ENCODE data around the gene TUBGCP2. TPM values are rescaled to one million over a fixed set of nuclear protein-coding genes. Genes with fewer than 3 reads are reported as not detected.
A peak's percentile ranks its signal among the peaks of the same experiment; 100 is the strongest.

The TUBGCP2 gene
- total RNA-seq, 1 experiment from 2014 or later: 92.2 TPM

DNA sequence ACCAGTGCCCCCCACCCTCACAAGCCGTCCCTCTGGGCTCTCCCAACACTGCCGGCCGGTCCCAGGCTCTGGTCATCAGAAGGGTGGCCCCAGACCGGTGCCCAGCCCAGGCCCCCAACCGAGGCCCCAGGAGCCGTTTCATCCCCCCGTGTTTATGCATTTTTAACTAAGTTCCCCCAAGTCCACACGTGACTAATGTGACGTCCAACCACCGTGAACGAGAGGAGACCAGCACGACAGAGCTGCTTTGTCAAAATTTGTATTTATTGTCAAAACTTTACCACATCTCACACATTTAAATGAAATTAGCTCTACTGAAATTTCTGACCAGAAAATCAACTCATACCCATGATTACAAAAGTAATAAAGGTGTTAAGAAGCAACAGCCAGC, 62.4 kb downstream of the TUBGCP2 start:
- Mint-ChIP-seq H3K4me1 (ENCODE audit: low read depth, unreplicated experiment) (peaks cover 7% of the 10 kb centered on the region), H3K27me3 (ENCODE audit: insufficient read depth, unreplicated experiment) (no peaks in the 10 kb centered on the region), H3K36me3 (ENCODE audit: insufficient read depth, unreplicated experiment) (no peaks in the 10 kb centered on the region), H3K4me3 (ENCODE audit: unreplicated experiment) (no peak overlapping the region), H3K27ac (ENCODE audit: unreplicated experiment) (peak overlapping the region; percentile 15), H3K9me3 (ENCODE audit: unreplicated experiment) (no peaks in the 10 kb centered on the region)
- Histone ChIP-seq H3K9me3 (no peaks in the 10 kb centered on the region), H3K4me1 (peaks cover 37% of the 10 kb centered on the region), H3K4me3 (ENCODE audit: low read depth, low read length) (no peak overlapping the region), H3K36me3 (ENCODE audit: control insufficient read depth, insufficient read depth, low read length) (no peaks in the 10 kb centered on the region), H3K27me3 (replicated peaks; ENCODE audit: control insufficient read depth, insufficient read depth, low read length) (no peaks in the 10 kb centered on the region)
- no TSS peak for BruUV-seq (replicated peaks)
- TF ChIP-seq, protein P1, sequence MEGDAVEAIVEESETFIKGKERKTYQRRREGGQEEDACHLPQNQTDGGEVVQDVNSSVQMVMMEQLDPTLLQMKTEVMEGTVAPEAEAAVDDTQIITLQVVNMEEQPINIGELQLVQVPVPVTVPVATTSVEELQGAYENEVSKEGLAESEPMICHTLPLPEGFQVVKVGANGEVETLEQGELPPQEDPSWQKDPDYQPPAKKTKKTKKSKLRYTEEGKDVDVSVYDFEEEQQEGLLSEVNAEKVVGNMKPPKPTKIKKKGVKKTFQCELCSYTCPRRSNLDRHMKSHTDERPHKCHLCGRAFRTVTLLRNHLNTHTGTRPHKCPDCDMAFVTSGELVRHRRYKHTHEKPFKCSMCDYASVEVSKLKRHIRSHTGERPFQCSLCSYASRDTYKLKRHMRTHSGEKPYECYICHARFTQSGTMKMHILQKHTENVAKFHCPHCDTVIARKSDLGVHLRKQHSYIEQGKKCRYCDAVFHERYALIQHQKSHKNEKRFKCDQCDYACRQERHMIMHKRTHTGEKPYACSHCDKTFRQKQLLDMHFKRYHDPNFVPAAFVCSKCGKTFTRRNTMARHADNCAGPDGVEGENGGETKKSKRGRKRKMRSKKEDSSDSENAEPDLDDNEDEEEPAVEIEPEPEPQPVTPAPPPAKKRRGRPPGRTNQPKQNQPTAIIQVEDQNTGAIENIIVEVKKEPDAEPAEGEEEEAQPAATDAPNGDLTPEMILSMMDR (IDR thresholded peaks at IDR 0.05; ENCODE audit: insufficient read depth in 1 of 2, low read depth in 1 of 2, low read length in 1 of 2, severe bottlenecking in 1 of 2, unreplicated experiment in 1 of 2): no peak
- intact Hi-C loops (cut with micrococcal nuclease; ENCODE audit: unreplicated experiment): loop anchor here (5.0 kb wide), 1 partner anchor 61 kb away; the partner anchor contains the start of genes TUBGCP2 and ZNF511
- ChIA-PET POLR2A (interaction anchor here (0.7 to 1.3 kb wide), 3 partner anchors 11 to 17 kb away, joined by 3 to 7 read pairs (median 4); no protein-coding TSS in a partner anchor), CTCF (interaction anchor here (1.0 to 3.0 kb wide), 5 partner anchors 11 to 103 kb away, joined by 3 to 37 read pairs (median 7); partner anchors contain the start of gene UTF1)
- DNase-seq: no peak

DNA sequence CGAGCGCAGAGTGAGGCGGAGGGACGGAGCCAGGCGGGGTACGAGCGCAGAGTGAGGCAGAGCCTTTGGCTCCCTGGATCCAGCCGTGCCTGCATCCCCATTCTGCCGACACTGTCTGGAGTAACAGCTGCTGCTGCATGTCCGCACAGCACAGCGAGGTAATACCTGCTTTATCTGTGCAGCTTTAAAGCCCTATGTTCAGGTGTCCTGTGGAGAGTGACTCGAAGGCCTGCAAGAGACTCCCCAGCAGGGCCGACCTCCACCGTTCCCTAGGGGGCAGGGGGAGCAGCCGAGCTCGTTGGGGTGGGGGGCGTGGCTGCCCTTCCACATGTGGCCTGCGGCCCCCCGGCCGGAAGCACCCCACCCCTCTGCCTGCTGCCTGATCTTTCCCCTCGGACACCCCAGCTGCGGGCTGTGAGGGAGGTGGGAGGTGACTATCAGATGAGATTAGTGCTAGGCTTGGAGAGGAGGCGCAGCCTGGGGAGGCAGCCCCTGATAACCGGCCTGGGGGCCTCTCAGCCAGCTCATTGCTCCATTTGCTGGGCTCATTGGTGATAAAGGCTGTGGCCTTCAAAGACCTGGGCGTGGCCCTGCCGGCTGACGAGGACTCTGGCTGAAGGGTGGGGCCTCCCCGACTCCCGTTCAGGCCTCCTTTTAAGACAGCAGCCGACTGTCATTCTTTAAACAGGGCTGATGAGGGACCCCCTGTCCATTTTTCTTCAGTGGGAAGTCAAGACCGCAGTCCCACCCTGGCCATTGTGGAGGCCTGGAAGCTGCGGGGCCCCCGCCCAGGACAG, 63.0 kb downstream of the TUBGCP2 start:
- H3K27me3 Mint-ChIP-seq (ENCODE audit: insufficient read depth, unreplicated experiment): no peaks in the 10 kb centered on the region
- ChIA-PET POLR2A (interaction anchor here (0.6 to 1.3 kb wide), 3 partner anchors 12 to 316 kb away, joined by 3 to 4 read pairs (median 3); no protein-coding TSS in a partner anchor), CTCF (interaction anchor here (0.6 to 3.0 kb wide), 8 partner anchors 11 to 136 kb away, joined by 3 to 37 read pairs (median 4); partner anchors contain the start of gene UTF1)
- H3K4me3 Mint-ChIP-seq (ENCODE audit: unreplicated experiment): no peak overlapping the region
- H3K27ac Mint-ChIP-seq (ENCODE audit: unreplicated experiment): peak overlapping the region; percentile 15
- no peaks in the 10 kb centered on the region for H3K36me3 ChIP-seq (ENCODE audit: control insufficient read depth, insufficient read depth, low read length)
- intact Hi-C loops (cut with micrococcal nuclease; ENCODE audit: unreplicated experiment): loop anchor here (5.0 kb wide), 1 partner anchor 62 kb away; the partner anchor contains the start of genes TUBGCP2 and ZNF511
- H3K36me3 Mint-ChIP-seq (ENCODE audit: insufficient read depth, unreplicated experiment): no peaks in the 10 kb centered on the region
- H3K4me3 ChIP-seq (ENCODE audit: low read depth, low read length): no peak overlapping the region
- H3K9me3 Mint-ChIP-seq (ENCODE audit: unreplicated experiment): no peaks in the 10 kb centered on the region
- no peaks in the 10 kb centered on the region for H3K9me3 ChIP-seq
- peaks cover 13% of the 10 kb centered on the region for H3K4me1 Mint-ChIP-seq (ENCODE audit: low read depth, unreplicated experiment)
- TF ChIP-seq, protein P1 (IDR thresholded peaks at IDR 0.05; ENCODE audit: insufficient read depth in 1 of 2, low read depth in 1 of 2, low read length in 1 of 2, severe bottlenecking in 1 of 2, unreplicated experiment in 1 of 2): no peak
- H3K27me3 ChIP-seq (replicated peaks; ENCODE audit: control insufficient read depth, insufficient read depth, low read length): no peaks in the 10 kb centered on the region
- H3K4me1 ChIP-seq: peaks cover 43% of the 10 kb centered on the region
- peak; percentile 91 to 94 for DNase-seq
- no TSS peak for BruUV-seq (replicated peaks)

DNA sequence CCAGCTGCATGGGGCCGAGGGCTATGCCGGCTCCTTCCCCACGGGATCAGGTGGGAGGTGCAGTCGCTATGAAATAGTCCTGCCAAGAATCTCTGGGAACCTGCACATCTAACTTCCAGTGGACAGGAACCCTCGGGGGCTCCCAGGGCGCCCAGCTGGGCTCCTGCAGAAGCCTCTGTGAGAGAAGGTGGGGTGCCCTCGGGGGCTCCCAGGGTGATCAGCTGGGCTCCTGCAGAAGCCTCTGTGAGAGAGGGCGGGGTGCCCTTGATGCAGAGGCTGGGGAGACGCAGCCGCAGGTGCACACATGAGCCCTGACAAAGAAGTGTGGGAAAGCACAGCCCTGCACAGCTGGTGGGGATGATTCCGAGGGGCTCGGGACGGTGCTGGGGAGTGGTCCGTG, 65.1 kb downstream of the TUBGCP2 start:
- H3K4me1 ChIP-seq: peaks cover 44% of the 10 kb centered on the region
- H3K36me3 ChIP-seq (ENCODE audit: control insufficient read depth, insufficient read depth, low read length): no peaks in the 10 kb centered on the region
- TF ChIP-seq, protein P1 (IDR thresholded peaks at IDR 0.05; ENCODE audit: insufficient read depth in 1 of 2, low read depth in 1 of 2, low read length in 1 of 2, severe bottlenecking in 1 of 2, unreplicated experiment in 1 of 2): no peak
- H3K27ac Mint-ChIP-seq (ENCODE audit: unreplicated experiment): no peak overlapping the region
- intact Hi-C loops (cut with micrococcal nuclease; ENCODE audit: unreplicated experiment): no loop called here
- BruUV-seq (replicated peaks): no TSS peak
- H3K27me3 ChIP-seq (replicated peaks; ENCODE audit: control insufficient read depth, insufficient read depth, low read length): no peaks in the 10 kb centered on the region
- H3K9me3 ChIP-seq: no peaks in the 10 kb centered on the region
- ChIA-PET POLR2A (no interaction called here), CTCF (no interaction called here)
- no peaks in the 10 kb centered on the region for H3K9me3 Mint-ChIP-seq (ENCODE audit: unreplicated experiment)
- no peak overlapping the region for H3K4me3 Mint-ChIP-seq (ENCODE audit: unreplicated experiment)
- DNase-seq: no peak
- H3K4me1 Mint-ChIP-seq (ENCODE audit: low read depth, unreplicated experiment): peaks cover 9% of the 10 kb centered on the region
- no peak overlapping the region for H3K4me3 ChIP-seq (ENCODE audit: low read depth, low read length)
- no peaks in the 10 kb centered on the region for H3K27me3 Mint-ChIP-seq (ENCODE audit: insufficient read depth, unreplicated experiment)
- H3K36me3 Mint-ChIP-seq (ENCODE audit: insufficient read depth, unreplicated experiment): peaks cover under 1% of the 10 kb centered on the region
